MCF 10A (cell line): Measurements from ENCODE around the gene SPATS2. TPM values are rescaled to one million over a fixed set of nuclear protein-coding genes. Genes with fewer than 3 reads are reported as not detected.

ENCODE experiments used
- BruUV-seq: library from RNA; stranded (reverse); fragments of 400-500 nt; replicated peaks from 2 replicates; lab custom pipeline; 2021; lab: Mats Ljungman, UMichigan
- CTCF ChIA-PET: fragments of 300-600 bp; sonication (Branson Sonifier 250); formaldehyde crosslinking; extraction: SDS; loops from one replicate; lab custom pipeline; 2021; ENCODE audit warnings: antibody characterized with exemption, inconsistent platforms; lab: Yijun Ruan, JAX
- POLR2A ChIA-PET: fragments of 300-600, 350-650 bp; sonication (Branson Sonifier 250); formaldehyde crosslinking; extraction: SDS; loops from one replicate; lab custom pipeline; 2020; ENCODE audit warnings: antibody characterized with exemption, inconsistent platforms; lab: Yijun Ruan, JAX
- DNase-seq: peaks from one replicate; pipeline ENCODE4 v3.0.0-alpha.2; 2018; ENCODE audit not compliant: unreplicated experiment
- H3K27ac Mint-ChIP-seq: one replicate; pipeline ENCODE4 v1.8.0; 2022; ENCODE audit warnings: mild to moderate bottlenecking, low read depth, mixed read lengths; ENCODE audit not compliant: unreplicated experiment
- H3K27me3 Mint-ChIP-seq: one replicate; pipeline ENCODE4 v1.8.0; 2022; ENCODE audit warnings: mixed read lengths; ENCODE audit not compliant: insufficient read depth, unreplicated experiment
- H3K36me3 Mint-ChIP-seq: one replicate; pipeline ENCODE4 v1.8.0; 2022; ENCODE audit warnings: mild to moderate bottlenecking, moderate library complexity, mixed read lengths; ENCODE audit not compliant: insufficient read depth, unreplicated experiment
- H3K4me1 Mint-ChIP-seq: one replicate; pipeline ENCODE4 v1.8.0; 2022; ENCODE audit warnings: mixed read lengths; ENCODE audit not compliant: insufficient read depth, unreplicated experiment
- H3K4me3 Mint-ChIP-seq: one replicate; pipeline ENCODE4 v1.8.0; 2022; ENCODE audit warnings: mild to moderate bottlenecking, moderate library complexity, mixed read lengths; ENCODE audit not compliant: unreplicated experiment
- H3K9me3 Mint-ChIP-seq: one replicate; pipeline ENCODE4 v1.8.0; 2022; ENCODE audit warnings: mixed read lengths; ENCODE audit not compliant: unreplicated experiment
- intact Hi-C: fragments of 100-400 bp; cut with micrococcal nuclease; formaldehyde crosslinking; loops from 2 replicates; pipeline ENCODE4 v1.14.1; 2022
- total RNA-seq: library from RNA; stranded (reverse); gene quantifications from 2 replicates; pipeline ENCODE4 v1.2.3, GENCODE V29; 2022
- TF ChIP-seq, protein P1 (sequence below): fragments of 200-600 bp; IDR thresholded peaks from one replicate; pipeline ENCODE4 v1.8.0; 2022; ENCODE audit warnings: antibody characterized with exemption, mild to moderate bottlenecking; ENCODE audit not compliant: unreplicated experiment

SPATS2 gene
- total RNA-seq, 1 experiment from 2014 or later = 26.0 TPM

DNA sequence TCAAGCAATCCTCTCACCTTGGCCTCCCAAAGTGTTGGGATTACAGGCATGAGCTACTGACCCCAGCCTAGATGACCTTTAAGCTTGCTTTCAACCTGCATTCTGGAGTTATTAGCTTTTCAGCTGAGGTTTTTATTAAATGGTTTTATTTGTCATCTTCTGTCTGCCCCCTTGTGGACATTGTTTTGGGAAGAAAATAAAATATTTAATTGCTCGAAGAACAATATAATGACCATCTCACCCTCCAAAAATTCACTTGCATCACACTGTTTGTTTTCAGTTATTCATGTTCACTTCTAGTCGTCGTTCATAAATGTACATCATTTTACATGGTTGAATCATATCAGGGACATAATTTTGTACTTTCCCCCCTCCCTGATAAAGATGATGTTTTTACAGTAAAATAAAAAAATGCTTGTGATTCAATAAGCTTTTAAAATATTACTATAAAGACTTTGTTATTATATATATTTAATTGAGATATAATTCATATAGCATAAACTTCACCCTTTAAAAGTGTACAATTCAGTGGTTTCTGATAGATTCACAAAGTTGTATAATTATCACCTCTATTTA is 10.1 kb upstream of the SPATS2 start:
- BruUV-seq = no TSS peak
- TF ChIP-seq, protein P1, sequence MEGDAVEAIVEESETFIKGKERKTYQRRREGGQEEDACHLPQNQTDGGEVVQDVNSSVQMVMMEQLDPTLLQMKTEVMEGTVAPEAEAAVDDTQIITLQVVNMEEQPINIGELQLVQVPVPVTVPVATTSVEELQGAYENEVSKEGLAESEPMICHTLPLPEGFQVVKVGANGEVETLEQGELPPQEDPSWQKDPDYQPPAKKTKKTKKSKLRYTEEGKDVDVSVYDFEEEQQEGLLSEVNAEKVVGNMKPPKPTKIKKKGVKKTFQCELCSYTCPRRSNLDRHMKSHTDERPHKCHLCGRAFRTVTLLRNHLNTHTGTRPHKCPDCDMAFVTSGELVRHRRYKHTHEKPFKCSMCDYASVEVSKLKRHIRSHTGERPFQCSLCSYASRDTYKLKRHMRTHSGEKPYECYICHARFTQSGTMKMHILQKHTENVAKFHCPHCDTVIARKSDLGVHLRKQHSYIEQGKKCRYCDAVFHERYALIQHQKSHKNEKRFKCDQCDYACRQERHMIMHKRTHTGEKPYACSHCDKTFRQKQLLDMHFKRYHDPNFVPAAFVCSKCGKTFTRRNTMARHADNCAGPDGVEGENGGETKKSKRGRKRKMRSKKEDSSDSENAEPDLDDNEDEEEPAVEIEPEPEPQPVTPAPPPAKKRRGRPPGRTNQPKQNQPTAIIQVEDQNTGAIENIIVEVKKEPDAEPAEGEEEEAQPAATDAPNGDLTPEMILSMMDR = peak; percentile 34
- Mint-ChIP-seq H3K27me3 (no peaks in the 10 kb centered on the region), H3K4me1 (peaks cover 25% of the 10 kb centered on the region), H3K27ac (peak overlapping the region; percentile 36), H3K9me3 (no peaks in the 10 kb centered on the region), H3K4me3 (no peak overlapping the region), H3K36me3 (no peaks in the 10 kb centered on the region)
- ChIA-PET CTCF (interaction anchor here (0.6 to 14.4 kb wide), 29 partner anchors 9 to 390 kb away, joined by 3 to 288 read pairs (median 5); partner anchors contain the start of genes DNAJC22, MCRS1, PRPH and SPATS2), POLR2A (interaction anchor here (0.9 to 4.3 kb wide), 5 partner anchors 10 to 223 kb away, joined by 3 to 45 read pairs (median 4); partner anchors contain the start of genes SPATS2 and TROAP)
- peak; percentile 62 for DNase-seq
- intact Hi-C loops = loop anchor here (1.0 to 5.0 kb wide), 2 partner anchors 69 to 210 kb away; partner anchors contain the start of gene MCRS1

DNA sequence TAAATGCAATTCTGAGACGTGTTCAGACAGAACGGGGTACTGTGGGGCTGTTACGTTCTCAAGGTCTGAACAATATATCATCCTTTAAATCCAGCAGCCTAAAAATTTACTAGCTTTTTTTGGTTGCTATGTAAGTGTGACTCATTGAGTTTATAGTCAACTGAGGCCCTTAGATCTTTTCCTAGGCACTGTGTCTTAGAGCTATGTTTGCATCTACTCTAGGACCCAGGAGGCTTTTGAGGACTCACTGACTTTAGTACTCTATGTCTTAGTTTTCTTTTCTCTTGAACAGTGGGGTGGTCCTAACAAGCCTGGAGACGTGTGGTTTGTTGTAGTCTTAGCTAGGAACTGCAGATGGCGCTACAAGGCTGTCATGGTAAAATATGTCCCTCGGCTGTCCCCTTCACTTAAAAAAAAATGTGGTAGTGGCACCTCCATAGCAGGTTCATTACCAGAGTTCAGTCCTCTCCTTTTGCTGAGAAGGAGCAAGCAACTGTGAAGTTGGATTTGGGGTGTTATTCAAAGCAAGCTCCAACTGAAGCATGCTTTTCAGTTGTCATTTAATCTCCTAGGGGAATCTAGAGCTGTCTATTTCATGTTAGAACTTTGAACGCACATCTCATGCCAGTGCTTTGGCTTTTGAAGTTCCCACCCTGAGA is 8.7 kb upstream of the SPATS2 start:
- peak overlapping the region; percentile 57 for H3K27ac Mint-ChIP-seq
- no peaks in the 10 kb centered on the region for H3K9me3 Mint-ChIP-seq

DNA sequence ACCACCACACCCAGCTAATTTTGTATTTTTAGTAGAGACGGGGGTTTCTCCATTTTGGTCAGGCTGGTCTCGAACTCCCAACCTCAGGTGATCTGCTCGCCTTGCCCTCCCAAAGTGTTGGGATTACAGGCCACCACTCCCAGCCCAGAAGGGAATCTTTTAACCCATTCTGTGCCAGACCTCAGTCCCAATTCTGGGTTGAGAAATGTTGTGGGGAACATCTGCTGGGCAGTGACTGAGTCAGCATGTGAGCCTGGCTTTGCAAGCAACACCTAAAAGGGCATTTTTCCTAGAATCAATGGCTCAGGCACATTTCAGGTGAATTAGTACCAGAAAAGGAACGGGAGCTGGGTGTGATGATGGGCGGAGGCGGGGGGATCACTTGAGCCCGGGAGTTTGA is 7.6 kb upstream of the SPATS2 start:
- POLR2A ChIA-PET = interaction anchor here (0.6 to 4.3 kb wide), 4 partner anchors 10 to 219 kb away, joined by 6 to 45 read pairs (median 11); no protein-coding TSS in a partner anchor
- intact Hi-C loops = loop anchor here (5.0 kb wide), 1 partner anchor 208 kb away; the partner anchor contains the start of gene MCRS1
- H3K4me1 Mint-ChIP-seq = peaks cover 25% of the 10 kb centered on the region
- H3K27me3 Mint-ChIP-seq = no peaks in the 10 kb centered on the region
- H3K36me3 Mint-ChIP-seq = no peaks in the 10 kb centered on the region
- no peak overlapping the region for H3K4me3 Mint-ChIP-seq
- DNase-seq = no peak
- H3K27ac Mint-ChIP-seq = no peak overlapping the region
- no TSS peak for BruUV-seq
- CTCF ChIA-PET = interaction anchor here (0.7 to 14.4 kb wide), 13 partner anchors 8 to 221 kb away, joined by 3 to 288 read pairs (median 20); partner anchors contain the start of genes DNAJC22, MCRS1 and PRPH
- H3K9me3 Mint-ChIP-seq = no peaks in the 10 kb centered on the region
- TF ChIP-seq, protein P1 = no peak

More for the DNA sequence above, 8.7 kb upstream of the SPATS2 start:
- ChIA-PET POLR2A (interaction anchor here (0.6 to 4.3 kb wide), 19 partner anchors 8 to 858 kb away, joined by 3 to 45 read pairs (median 4); partner anchors contain the start of genes MCRS1, SPATS2, TROAP and TUBA1B), CTCF (interaction anchor here (0.5 to 14.4 kb wide), 60 partner anchors 7 to 587 kb away, joined by 3 to 288 read pairs (median 4); partner anchors contain the start of genes DNAJC22, MCRS1, PRPH and SPATS2)
- Mint-ChIP-seq H3K27me3 (no peaks in the 10 kb centered on the region), H3K4me1 (peaks cover 25% of the 10 kb centered on the region), H3K4me3 (no peak overlapping the region), H3K36me3 (no peaks in the 10 kb centered on the region)
- TF ChIP-seq, protein P1 = peak; percentile 93
- BruUV-seq = no TSS peak
- intact Hi-C loops = loop anchor here (1.0 to 5.0 kb wide), 4 partner anchors 156 to 222 kb away; partner anchors contain the start of gene MCRS1
- peak; percentile 72 for DNase-seq
